H1 (cell line): ENCODE measurements around the gene GRIA3. TPM values are rescaled to one million over a fixed set of nuclear protein-coding genes. Genes with fewer than 3 reads are reported as not detected.

ENCODE experiments used
- CTCF ChIA-PET: fragments of 300-600 bp; sonication (Branson Sonifier 250); formaldehyde crosslinking; loops from one replicate; lab custom pipeline; 2021; ENCODE audit not compliant: partially characterized antibody; lab: Charles Lee
- POLR2A ChIA-PET: fragments of 300-600 bp; sonication (Branson Sonifier 250); formaldehyde crosslinking; loops from one replicate; lab custom pipeline; 2021; ENCODE audit warnings: inconsistent platforms; ENCODE audit not compliant: partially characterized antibody; lab: Charles Lee
- DNase-seq, 2 experiments: peaks; one replicate each; pipeline versions ENCODE4 v3.0.0 to v3.0.0-alpha.2; 2010 to 2022; ENCODE audit warnings: low spot score in 2 of 2, low read depth in 1 of 2, mixed read lengths in 1 of 2
- FAIRE-seq: peaks from 2 replicates; lab custom pipeline; 2011; peaks lifted over from hg19 to GRCh38; lab: Jason Lieb, UNC
- H2AFZ ChIP-seq: 2 replicates; pipeline ENCODE4 v1.8.1; 2012; ENCODE audit warnings: low read length, inconsistent platforms
- H2AK5ac ChIP-seq: 2 replicates; pipeline ENCODE4 v1.6.1; 2013; ENCODE audit warnings: low read depth, low read length
- H2BK120ac ChIP-seq: replicated peaks from 2 replicates; pipeline ENCODE3; 2013; ENCODE audit warnings: low read depth, low read length, inconsistent platforms
- H2BK12ac ChIP-seq: 2 replicates; pipeline ENCODE4 v1.6.1; 2013; ENCODE audit warnings: low read depth, low read length
- H2BK15ac ChIP-seq: 2 replicates; pipeline ENCODE4 v1.6.1; 2013; ENCODE audit warnings: low read length
- H2BK20ac ChIP-seq: 2 replicates; pipeline ENCODE4 v1.6.1; 2013; ENCODE audit warnings: low read length
- H2BK5ac ChIP-seq: 2 replicates; pipeline ENCODE4 v1.6.1; 2013; ENCODE audit warnings: low read depth, low read length
- H3K14ac ChIP-seq: 2 replicates; pipeline ENCODE4 v1.6.1; 2013; ENCODE audit warnings: inconsistent platforms; ENCODE audit not compliant: insufficient read length
- H3K18ac ChIP-seq: 2 replicates; pipeline ENCODE4 v1.6.1; 2013; ENCODE audit warnings: low read length; ENCODE audit errors: extremely low read depth
- H3K23ac ChIP-seq: 2 replicates; pipeline ENCODE4 v1.6.1; 2013; ENCODE audit warnings: inconsistent platforms; ENCODE audit not compliant: insufficient read length
- H3K23me2 ChIP-seq: 2 replicates; pipeline ENCODE4 v1.6.1; 2013; ENCODE audit warnings: low read depth, low read length
- H3K27ac ChIP-seq: 2 replicates; pipeline ENCODE4 v1.6.1; 2011; ENCODE audit warnings: low read depth, low read length, inconsistent platforms
- H3K27me3 ChIP-seq, 4 experiments: replicated peaks in 1 of 4; 1 replicate in 1 of 4; 2 replicates in 3 of 4; pipeline versions ENCODE4 v1.6.1 to v1.8.1; 2011 to 2013; ENCODE audit warnings: low read length in 3 of 4, mild to moderate bottlenecking in 3 of 4, inconsistent platforms in 2 of 4, mixed read lengths in 2 of 4, moderate library complexity in 1 of 4; ENCODE audit not compliant: control insufficient read depth in 3 of 4, insufficient read depth in 3 of 4; ENCODE audit errors: extremely low read depth in 1 of 4
- H3K36me3 ChIP-seq, 4 experiments: 2 replicates each; pipeline versions ENCODE4 v1.6.1 to v1.8.1; 2011 to 2013; ENCODE audit warnings: mild to moderate bottlenecking in 4 of 4, low read length in 3 of 4, moderate library complexity in 2 of 4, control low read depth in 1 of 4, inconsistent platforms in 1 of 4; ENCODE audit not compliant: insufficient read depth in 4 of 4, control insufficient read depth in 2 of 4
- H3K4ac ChIP-seq: replicated peaks from 2 replicates; pipeline ENCODE3; 2013; ENCODE audit warnings: low read length, low read depth, mixed read lengths, inconsistent platforms; ENCODE audit not compliant: insufficient read length
- H3K4me1 ChIP-seq, 4 experiments: replicated peaks in 1 of 4; 1 replicate in 1 of 4; 2 replicates in 3 of 4; pipeline versions ENCODE4 v1.6.1 to v1.8.1; 2011 to 2013; ENCODE audit warnings: low read length in 3 of 4, inconsistent platforms in 2 of 4, mixed read lengths in 1 of 4; ENCODE audit not compliant: insufficient read depth in 4 of 4, control insufficient read depth in 3 of 4
- H3K4me2 ChIP-seq, 2 experiments: 2 replicates each; pipeline versions ENCODE4 v1.6.1 to v1.8.1; 2011 to 2013; ENCODE audit warnings: low read depth in 2 of 2, low read length in 2 of 2, control low read depth in 1 of 2, inconsistent platforms in 1 of 2, mild to moderate bottlenecking in 1 of 2; ENCODE audit not compliant: insufficient read depth in 1 of 2
- H3K4me3 ChIP-seq, 4 experiments: fragments of 200-600, 300-600 bp in 1 of 4; sonication (generic), shearing (Covaris generic), sonication (Bioruptor Twin) in 1 of 4; 2 replicates each; pipeline versions ENCODE4 v1.5.1 to v1.8.1; 2011 to 2016; ENCODE audit warnings: low read length in 4 of 4, low read depth in 3 of 4, control low read depth in 2 of 4, inconsistent platforms in 2 of 4, mild to moderate bottlenecking in 2 of 4, mixed read lengths in 1 of 4, moderate library complexity in 1 of 4; ENCODE audit not compliant: insufficient read depth in 2 of 4; ENCODE audit errors: extremely low read depth in 1 of 4
- H3K56ac ChIP-seq: replicated peaks from 2 replicates; pipeline ENCODE3; 2013; ENCODE audit warnings: low read depth, mild to moderate bottlenecking, mixed read lengths, low read length, inconsistent platforms; ENCODE audit not compliant: insufficient read length
- H3K79me1 ChIP-seq: 2 replicates; pipeline ENCODE4 v1.6.1; 2013; ENCODE audit warnings: low read depth, low read length, control low read depth
- H3K79me2 ChIP-seq, 2 experiments: 2 replicates each; pipeline versions ENCODE4 v1.6.1 to v1.8.1; 2012 to 2013; ENCODE audit warnings: low read length in 2 of 2, mild to moderate bottlenecking in 2 of 2, inconsistent platforms in 1 of 2; ENCODE audit not compliant: insufficient read depth in 2 of 2, control insufficient read depth in 1 of 2
- H3K9ac ChIP-seq, 4 experiments: replicated peaks in 1 of 4; 1 replicate in 1 of 4; 2 replicates in 3 of 4; pipeline versions ENCODE4 v1.6.1 to v1.8.1; 2011 to 2013; ENCODE audit warnings: low read depth in 3 of 4, low read length in 3 of 4, control low read depth in 2 of 4, mild to moderate bottlenecking in 2 of 4, moderate library complexity in 2 of 4, inconsistent platforms in 1 of 4; ENCODE audit errors: extremely low read depth in 1 of 4
- H3K9me3 ChIP-seq, 2 experiments: 2 replicates each; pipeline versions ENCODE4 v1.6.1 to v1.8.1; 2012 to 2013; ENCODE audit warnings: mild to moderate bottlenecking in 2 of 2, moderate library complexity in 2 of 2, control low read depth in 1 of 2, inconsistent platforms in 1 of 2, low read depth in 1 of 2, low read length in 1 of 2, mixed read lengths in 1 of 2; ENCODE audit not compliant: insufficient read depth in 2 of 2
- H4K20me1 ChIP-seq, 2 experiments: replicated peaks in 1 of 2; 2 replicates each; pipeline versions ENCODE3 to v1.8.1; 2011 to 2013; ENCODE audit warnings: inconsistent platforms in 2 of 2, low read length in 2 of 2, mild to moderate bottlenecking in 1 of 2; ENCODE audit not compliant: insufficient read depth in 2 of 2, control insufficient read depth in 1 of 2
- H4K5ac ChIP-seq: 2 replicates; pipeline ENCODE4 v1.6.1; 2013; ENCODE audit warnings: low read length, low read depth, mixed read lengths, inconsistent platforms; ENCODE audit not compliant: insufficient read length
- H4K8ac ChIP-seq: 2 replicates; pipeline ENCODE4 v1.8.0; 2013; ENCODE audit warnings: mild to moderate bottlenecking, moderate library complexity, low read length, inconsistent platforms; ENCODE audit not compliant: insufficient read depth; ENCODE audit errors: extremely low read depth
- H4K91ac ChIP-seq: replicated peaks from 2 replicates; pipeline ENCODE3; 2013; ENCODE audit warnings: low read length, mixed read lengths, inconsistent platforms; ENCODE audit not compliant: insufficient read length
- ATF2 ChIP-seq: IDR thresholded peaks from 2 replicates; pipeline ENCODE4 v1.6.1; 2012; ENCODE audit warnings: low read length, inconsistent platforms
- CBX8 ChIP-seq: fragments of 300-800, 300-1000 bp; sonication (generic); IDR thresholded peaks from 2 replicates; pipeline ENCODE4 v1.7.1; 2016; ENCODE audit warnings: low read depth, low read length, borderline replicate concordance
- CTBP2 ChIP-seq: IDR thresholded peaks from 2 replicates; pipeline ENCODE4 v1.7.0; 2011; ENCODE audit warnings: borderline replicate concordance, mild to moderate bottlenecking, moderate library complexity, mixed read lengths, low read length; ENCODE audit not compliant: insufficient read depth, insufficient read length
- HDAC2 ChIP-seq, 2 experiments: fragments of 300-600 bp in 1 of 2; sonication (generic) in 1 of 2; IDR thresholded peaks; 2 replicates each; pipeline ENCODE4 v1.6.1; 2011 to 2012; ENCODE audit warnings: low read depth in 2 of 2, low read length in 2 of 2, mild to moderate bottlenecking in 2 of 2, moderate library complexity in 2 of 2, borderline replicate concordance in 1 of 2, inconsistent platforms in 1 of 2
- TBP ChIP-seq: IDR thresholded peaks from 2 replicates; pipeline ENCODE4 v1.6.1; 2011; ENCODE audit warnings: low read depth, low read length, improper control_type of control experiment
- TEAD4 ChIP-seq: IDR thresholded peaks from 2 replicates; pipeline ENCODE4 v1.6.1; 2012; ENCODE audit warnings: low read depth, low read length, inconsistent platforms, mixed read lengths
- WGBS, 2 experiments: shearing (Covaris generic) in 1 of 2; methylation state at CpG; one replicate each; pipeline versions ENCODE4 v1.1.6 to v1.1.7; 2013 to 2015; ENCODE audit warnings: low lambda C conversion rate in 2 of 2, mixed read lengths in 2 of 2, inconsistent platforms in 1 of 2, low coverage in 1 of 2, missing lambda C conversion rate in 1 of 2; ENCODE audit not compliant: insufficient replicate concordance in 2 of 2, insufficient coverage in 1 of 2, insufficient read length in 1 of 2; ENCODE audit errors: extremely low coverage in 1 of 2, missing lambda C conversion rate in 1 of 2; 5-methylcytosine and 5-hydroxymethylcytosine counted together
- polyA plus RNA-seq, 7 experiments: library from polyadenylated mRNA; depleted of rRNA in 3 of 7; stranded (reverse) in 5 of 7; unstranded in 2 of 7; fragments of >200 nt in 5 of 7; fragments of 200-250 nt in 2 of 7; gene quantifications; 1 replicate in 5 of 7; 2 replicates in 1 of 7; 4 replicates in 1 of 7; pipeline versions ENCODE4 v1.2.1 to v1.2.3, GENCODE V29; 2011 to 2013; ENCODE audit warnings: missing spikeins in 2 of 7, mixed read lengths in 2 of 7
- total RNA-seq: library from RNA; stranded (reverse); fragmentation: NEBNext Ultra II Directional; extraction: Animal tissue kit (Norgen Biotek cat#: 25700); gene quantifications from 2 replicates; pipeline ENCODE4 v1.2.1, GENCODE V29; 2021

The GRIA3 gene
- total and polyA plus RNA-seq, 2 of the 8 experiments (the other 6 are each of a cell fraction or from before 2014, with no cell fraction given) = 2.6 to 3.0 TPM

- Histone ChIP-seq H4K91ac (no peak overlapping the region), H2BK120ac (no peak overlapping the region), H3K36me3 (no peaks in the 10 kb centered on the region), H2BK20ac (no peak overlapping the region), H3K18ac (no peak overlapping the region), H3K27me3 (no peaks in the 10 kb centered on the region), H3K79me2 (no peaks in the 10 kb centered on the region), H3K4me1 (peaks cover 0 to 2% (median 0%) of the 10 kb centered on the region in 4 experiments; a peak in 1 of 7 replicates), H2BK12ac (no peak overlapping the region), H4K8ac (no peak overlapping the region), H3K4me2 (no peak overlapping the region), H4K20me1 (no peaks in the 10 kb centered on the region), H3K79me1 (no peaks in the 10 kb centered on the region), H4K5ac (no peak overlapping the region), H3K9ac (no peak overlapping the region), H3K23ac (no peak overlapping the region), H3K4ac (no peak overlapping the region), H2AFZ (no peak overlapping the region), H2AK5ac (no peak overlapping the region), H3K27ac (no peak overlapping the region), H2BK15ac (no peak overlapping the region), H3K14ac (no peak overlapping the region), H2BK5ac (no peak overlapping the region), H3K56ac (no peak overlapping the region), H3K9me3 (no peaks in the 10 kb centered on the region), H3K23me2 (no peaks in the 10 kb centered on the region), H3K4me3 (no peak overlapping the region)
- TF ChIP-seq CBX8 (no peak), HDAC2 (IDR thresholded peaks at IDR 0.05; ENCODE audit: borderline replicate concordance in 1 of 2, low read depth in 2 of 2, low read length in 2 of 2) (no peak), TBP (no peak), TEAD4 (no peak), CTBP2 (no peak), ATF2 (no peak)
- POLR2A ChIA-PET = no interaction called here
- CTCF ChIA-PET = interaction anchor here (1.2 to 2.2 kb wide), 3 partner anchors 10 to 26 kb away, joined by 3 to 12 read pairs (median 3); no protein-coding TSS in a partner anchor
- DNase-seq (no peak), FAIRE-seq (peak; percentile 7)
- WGBS, 2 experiments = 61% methylated on average over 3 of the region's 3 CpGs; no CpG with 5 or more reads in 1 of the 2 experiments
Observed at GRCh38 chrX:123219916-123220315, 35.8 kb downstream of the GRIA3 start.
